Measurements from ENCODE around the gene FAM20C.

Gene FAM20C

GRCh38 chr7:223118-223800, 30.9 kb downstream of the FAM20C start:
- no peak for DNase-seq (ENCODE audit: low read depth in 2 of 3, low spot score in 2 of 3)

- no peak for DNase-seq (ENCODE audit: low read depth in 2 of 3, low spot score in 2 of 3)
Measured at GRCh38 chr7:223861-224260, 31.5 kb downstream of the FAM20C start.

- no peak for DNase-seq (ENCODE audit: low read depth in 2 of 3, low spot score in 2 of 3)
Measured at GRCh38 chr7:226281-226895, 34.0 kb downstream of the FAM20C start.

DNA sequence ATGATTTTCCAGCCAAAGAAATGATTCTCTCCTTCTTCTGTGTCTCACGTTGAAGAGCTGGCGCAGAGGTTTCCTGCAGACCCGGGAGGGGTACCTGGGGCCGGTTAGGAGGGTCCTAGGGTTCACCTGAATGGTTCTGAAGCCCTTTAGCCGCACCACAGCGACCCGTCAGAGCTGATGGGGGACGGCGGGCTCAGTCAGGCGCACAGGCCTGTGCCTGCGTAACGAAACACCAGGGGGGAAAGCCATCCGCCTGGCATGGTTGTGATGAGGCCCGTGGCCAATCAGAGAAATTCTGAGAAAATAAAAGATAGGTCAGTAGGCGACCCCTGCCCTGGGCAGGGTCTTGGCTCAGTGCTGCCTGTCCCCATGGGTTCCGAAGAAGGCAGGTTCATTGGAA, 35.6 kb downstream of the FAM20C start:
- DNase-seq (ENCODE audit: low read depth in 2 of 3, low spot score in 2 of 3): no peak

DNA sequence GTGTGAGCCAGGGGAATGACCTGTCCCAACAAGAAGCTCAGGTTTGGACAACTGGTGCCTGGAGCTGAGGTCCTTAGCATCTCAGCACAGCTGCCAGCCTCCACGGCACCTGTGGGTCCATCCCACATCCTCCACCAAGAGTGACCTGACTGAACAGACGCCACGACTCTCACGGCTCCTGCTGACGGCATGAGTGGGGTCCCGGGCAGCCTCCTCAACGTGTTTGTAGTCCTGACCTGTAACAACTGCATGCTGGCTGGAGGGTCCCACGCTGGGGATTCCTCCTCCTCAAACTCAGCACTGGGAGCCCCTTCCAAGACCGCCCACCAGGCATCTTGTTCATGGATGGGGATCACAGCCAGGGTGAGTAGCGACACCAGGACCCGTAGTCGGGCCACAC, 36.2 kb downstream of the FAM20C start:
- DNase-seq (ENCODE audit: low read depth in 2 of 3, low spot score in 2 of 3): no peak

DNA sequence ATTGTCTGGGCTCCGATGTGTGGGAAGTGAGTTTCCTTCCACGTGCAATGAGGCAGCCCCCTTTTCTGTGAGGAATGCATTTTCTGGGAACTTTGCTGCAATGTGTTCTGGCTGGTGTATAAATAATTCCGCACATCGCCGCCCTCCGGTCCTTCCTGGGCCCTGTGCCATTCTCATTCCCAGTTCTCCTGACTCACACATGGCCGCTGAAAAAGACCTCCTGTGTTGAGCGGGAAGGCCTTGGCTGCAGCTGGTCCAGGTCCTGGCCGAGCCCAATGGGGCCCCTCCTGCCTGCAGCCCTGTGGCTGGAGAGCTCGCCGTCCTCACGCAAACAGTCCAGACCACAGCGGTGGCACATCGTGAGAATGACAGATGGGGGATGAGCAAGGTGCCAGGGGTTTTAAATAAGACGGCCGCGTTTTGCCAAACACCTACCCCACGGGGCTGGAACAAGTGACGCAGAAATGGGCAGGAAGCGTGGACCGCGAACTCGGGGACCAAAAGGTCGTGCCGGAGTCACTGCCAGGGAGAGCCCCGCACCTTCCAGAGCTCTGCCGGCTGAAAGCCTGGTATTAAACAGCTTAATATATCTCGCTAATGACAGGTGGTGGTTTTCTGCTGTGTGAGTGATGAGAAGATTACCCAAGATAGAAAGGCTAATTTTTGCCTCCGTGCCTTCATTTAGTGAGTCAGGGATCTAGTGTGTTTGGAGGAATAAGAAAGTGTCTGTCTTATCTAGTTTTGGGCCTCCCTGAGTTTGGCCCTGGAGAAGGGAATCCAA, 37.0 kb downstream of the FAM20C start:
- no peak for DNase-seq (ENCODE audit: low read depth in 2 of 3, low spot score in 2 of 3)

GRCh38 chr7:230274-230673, 37.9 kb downstream of the FAM20C start:
- no peak for DNase-seq (ENCODE audit: low read depth in 2 of 3, low spot score in 2 of 3)

DNA sequence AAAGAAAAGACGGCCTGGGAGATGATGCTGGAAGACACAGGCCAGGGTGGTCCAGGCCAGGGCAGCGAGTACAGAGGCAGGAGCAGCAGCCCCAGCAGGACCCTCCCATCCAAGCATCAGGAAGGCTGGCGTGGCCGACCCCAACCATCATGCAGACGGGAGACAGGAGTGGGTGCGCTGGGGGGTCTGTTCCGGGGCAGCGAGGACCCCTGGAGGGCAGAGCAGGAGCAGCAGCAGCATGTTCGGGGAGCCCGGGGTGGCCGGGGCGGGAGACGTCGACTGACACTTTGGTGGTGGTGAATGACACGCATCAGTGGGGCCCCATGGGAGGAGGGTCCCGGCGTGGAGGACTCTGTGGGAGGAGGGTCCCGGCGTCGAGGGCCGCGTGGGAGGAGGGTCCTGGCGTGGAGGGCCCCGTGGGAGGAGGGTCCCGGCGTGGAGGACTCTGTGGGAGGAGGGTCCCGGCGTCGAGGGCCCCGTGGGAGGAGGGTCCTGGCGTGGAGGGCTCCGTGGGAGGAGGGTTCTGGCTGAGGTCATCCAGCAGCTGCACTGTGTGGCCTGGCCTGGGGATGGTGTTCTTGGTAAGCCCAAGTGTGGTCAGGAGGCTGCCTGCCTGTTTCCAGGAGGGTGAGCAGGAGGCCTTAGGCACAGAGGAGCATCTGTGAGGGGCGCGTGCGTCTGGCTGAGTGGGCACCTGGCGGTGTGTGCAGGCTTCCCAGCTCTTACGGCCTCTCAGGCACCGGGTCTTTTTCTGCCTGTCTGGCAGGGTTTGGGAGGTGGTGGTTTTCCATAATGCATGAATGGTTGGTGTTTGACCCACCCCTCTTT, 38.9 kb downstream of the FAM20C start:
- DNase-seq (ENCODE audit: low read depth in 2 of 3, low spot score in 2 of 3): no peak

- no peak for DNase-seq (ENCODE audit: low read depth in 2 of 3, low spot score in 2 of 3)
Measured at GRCh38 chr7:231858-232246, 39.5 kb downstream of the FAM20C start.

GRCh38 chr7:232410-233248, 40.3 kb downstream of the FAM20C start:
- no peak for DNase-seq (ENCODE audit: low read depth in 2 of 3, low spot score in 2 of 3)

DNA sequence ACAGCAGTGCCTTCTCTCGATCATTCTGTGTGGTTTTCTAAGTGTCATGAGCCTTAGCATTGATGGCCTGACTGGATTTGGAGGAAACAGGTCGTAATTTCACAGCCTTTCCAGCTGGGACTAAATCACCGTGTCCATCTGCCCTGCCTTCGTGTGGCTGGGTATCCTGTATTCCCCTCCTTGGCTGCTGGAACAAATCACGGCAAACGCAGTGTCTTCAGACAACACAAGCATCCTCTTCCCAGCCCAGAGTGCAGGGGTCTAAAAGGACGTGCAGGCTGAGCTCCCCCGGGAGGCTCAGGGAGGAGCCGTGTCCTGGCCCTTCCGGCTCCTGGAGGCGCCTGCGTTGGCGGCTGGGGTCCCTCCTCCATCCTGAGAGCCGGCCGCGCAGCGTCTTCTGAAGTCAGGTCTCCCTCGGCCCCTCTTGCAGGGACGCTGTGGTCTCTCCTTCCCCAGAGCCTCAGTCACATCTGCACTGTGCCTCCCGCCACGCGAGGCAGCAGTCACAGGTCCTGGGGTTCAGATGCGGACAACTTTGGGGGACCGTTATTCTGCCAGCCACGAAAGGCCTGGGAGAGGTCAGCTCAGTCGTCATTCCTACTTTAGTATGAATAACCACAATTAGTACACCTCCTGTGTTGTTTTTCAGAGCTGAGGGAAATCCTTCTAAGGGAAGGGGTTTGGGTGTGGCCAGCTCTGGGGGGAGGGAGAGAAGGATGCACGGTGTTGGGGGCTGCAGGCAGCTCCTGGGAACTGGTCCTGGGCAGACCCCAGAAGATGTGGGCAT, 41.1 kb downstream of the FAM20C start:
- DNase-seq (ENCODE audit: low read depth in 2 of 3, low spot score in 2 of 3): no peak

GRCh38 chr7:234051-234707, 41.8 kb downstream of the FAM20C start:
- no peak for DNase-seq (ENCODE audit: low read depth in 2 of 3, low spot score in 2 of 3)

DNA sequence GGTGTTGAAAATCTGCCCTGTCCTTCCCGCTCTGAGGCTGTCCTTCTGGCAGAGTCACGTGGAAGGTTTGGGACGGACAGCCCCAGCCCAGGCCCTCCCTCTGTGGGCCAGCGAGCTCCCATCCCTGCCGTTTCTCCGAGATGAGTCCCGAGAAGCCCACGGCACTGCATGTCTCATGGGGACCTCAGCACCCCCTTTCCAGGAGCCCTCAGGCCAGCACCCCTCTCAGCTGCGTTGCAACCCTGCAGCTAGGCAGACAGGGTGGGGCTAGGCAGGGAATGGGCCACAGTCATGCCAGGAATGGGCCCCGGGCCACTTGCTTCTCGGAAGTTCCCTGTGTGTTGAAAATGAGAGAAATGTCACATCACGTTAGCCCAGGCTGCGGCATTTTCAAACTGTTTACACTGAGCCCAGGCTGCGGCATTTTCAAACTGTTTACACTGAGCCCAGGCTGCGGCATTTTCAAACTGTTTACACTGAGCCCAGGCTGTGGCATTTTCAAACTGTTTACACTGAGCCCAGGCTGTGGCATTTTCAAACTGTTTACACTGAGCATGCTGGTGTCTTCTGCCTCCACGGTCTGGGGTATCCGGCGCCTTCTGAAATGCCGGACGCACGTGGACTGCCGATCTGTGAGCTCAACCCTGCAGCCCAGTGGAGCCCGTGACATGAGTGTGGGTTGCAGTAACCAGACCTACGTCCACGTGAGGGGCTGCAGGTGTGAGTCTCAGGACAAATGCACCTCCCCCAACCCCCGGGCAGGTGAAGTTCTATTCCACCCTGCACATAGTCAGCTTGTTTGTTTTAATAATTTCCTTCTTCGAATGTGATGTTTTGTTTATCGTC, 42.6 kb downstream of the FAM20C start:
- DNase-seq (ENCODE audit: low read depth in 2 of 3, low spot score in 2 of 3): no peak

DNA sequence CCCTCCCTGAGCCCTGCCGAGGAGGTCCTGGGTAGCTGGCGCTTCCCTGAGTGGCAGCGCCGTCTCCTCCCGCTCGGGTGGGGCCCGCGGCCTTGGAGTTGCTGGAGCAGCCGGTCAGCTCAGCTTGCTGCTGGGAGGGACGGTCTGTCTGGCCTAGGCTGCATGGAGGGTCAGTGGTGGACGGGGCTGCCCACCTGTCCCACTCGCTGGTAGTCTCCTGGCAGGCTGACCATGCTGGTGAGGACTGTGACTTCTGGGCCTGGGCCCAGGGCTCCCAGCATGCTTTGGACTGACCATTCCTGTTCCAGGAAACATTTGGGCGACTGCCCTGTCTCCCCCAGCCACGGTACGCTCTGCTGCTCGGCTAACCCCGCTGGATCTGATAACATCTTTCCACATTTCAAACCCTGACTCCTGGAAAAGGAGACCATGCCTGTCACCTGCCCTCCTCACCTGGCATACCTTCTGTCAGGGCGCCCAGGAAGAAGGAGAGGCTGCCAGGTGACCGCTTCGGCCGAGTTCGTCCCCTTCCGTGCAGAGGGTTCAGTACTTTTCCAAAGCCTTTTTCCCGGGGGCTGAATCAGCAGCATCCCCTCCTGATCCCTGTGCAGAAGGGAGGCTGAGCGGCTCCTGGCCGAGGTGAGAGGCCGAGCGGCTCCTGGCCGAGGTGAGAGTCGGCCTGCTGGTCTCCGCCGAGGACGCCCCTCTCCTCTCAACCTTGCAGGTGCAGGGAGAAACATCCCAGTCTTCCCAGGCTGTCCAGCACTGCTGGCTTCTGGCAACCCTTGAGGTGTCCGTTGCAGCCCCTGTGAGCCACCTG, 43.4 kb downstream of the FAM20C start:
- no peak for DNase-seq (ENCODE audit: low read depth in 2 of 3, low spot score in 2 of 3)

DNA sequence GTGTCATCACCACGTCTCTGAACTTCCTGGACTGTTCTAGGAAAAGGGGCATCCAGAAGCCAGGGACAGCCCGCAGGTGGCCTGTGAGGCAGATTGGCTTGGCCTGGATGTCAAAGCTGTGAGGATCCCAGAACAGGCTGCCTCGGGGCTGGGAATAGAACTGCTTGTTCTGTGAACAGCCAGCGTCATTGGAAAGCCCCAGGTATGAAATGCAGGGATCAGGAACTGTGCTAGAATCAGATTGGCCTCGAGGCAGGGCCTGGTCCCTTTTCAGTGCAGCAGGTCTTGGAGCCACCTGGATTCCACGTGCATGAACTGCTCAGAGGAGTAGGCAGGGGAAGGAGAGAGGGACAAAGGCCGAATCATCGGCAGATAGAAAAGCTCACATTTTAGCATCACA, 44.6 kb downstream of the FAM20C start:
- no peak for DNase-seq (ENCODE audit: low read depth in 2 of 3, low spot score in 2 of 3)

DNA sequence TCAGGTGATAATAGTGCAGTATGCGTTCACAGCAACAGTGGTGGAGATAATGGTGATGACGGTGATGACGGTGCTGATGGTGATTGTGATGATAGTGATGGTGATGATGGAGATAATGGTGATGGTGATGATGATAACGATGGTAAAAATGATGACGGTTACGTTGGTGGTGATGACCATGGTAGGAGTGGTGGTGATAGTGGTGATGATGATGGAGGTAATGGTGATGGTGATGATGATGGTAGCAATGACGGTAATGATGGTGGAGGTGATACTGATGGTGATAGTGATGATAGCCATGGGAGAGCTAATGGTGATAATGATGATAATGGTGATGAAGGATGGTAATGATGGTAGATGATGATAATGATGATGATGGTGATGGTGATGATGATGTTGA, 45.0 kb downstream of the FAM20C start:
- DNase-seq (ENCODE audit: low read depth in 2 of 3, low spot score in 2 of 3): no peak

DNA sequence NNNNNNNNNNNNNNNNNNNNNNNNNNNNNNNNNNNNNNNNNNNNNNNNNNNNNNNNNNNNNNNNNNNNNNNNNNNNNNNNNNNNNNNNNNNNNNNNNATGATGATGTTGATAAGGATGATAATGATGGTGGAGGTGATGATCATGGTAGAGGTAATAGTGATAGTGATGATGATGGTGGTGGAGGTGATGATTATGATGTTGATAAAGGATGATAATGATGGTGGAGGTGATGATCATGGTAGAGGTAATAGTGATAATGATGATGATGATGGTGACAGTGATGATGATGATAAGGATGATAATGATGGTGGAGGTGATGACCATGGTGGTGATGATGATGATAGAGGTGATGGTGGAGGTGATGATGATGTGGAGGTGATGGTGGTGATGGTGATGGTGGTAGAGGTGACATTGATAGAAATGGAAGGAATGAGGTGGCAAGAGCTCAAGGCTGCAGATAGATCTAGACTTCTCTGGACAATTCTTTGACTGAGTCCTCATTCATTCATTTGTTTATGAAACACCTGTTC, 47.8 kb downstream of the FAM20C start:
- DNase-seq (ENCODE audit: low read depth in 2 of 3, low spot score in 2 of 3): no peak
